HG03135 (cell line): Measurements from ENCODE around the gene MGMT.

Source experiments
- ATAC-seq: cut with Tn5 transposase; IDR thresholded peaks from one replicate; pipeline ENCODE4 v1.9.1; 2021; ENCODE audit warnings: mild to moderate bottlenecking, moderate library complexity; ENCODE audit not compliant: unreplicated experiment

MGMT gene

GRCh38 chr10:129725011-129725410 lies 258.0 kb downstream of the MGMT start:
- ATAC-seq: no peak

GRCh38 chr10:129725482-129725881 lies 258.4 kb downstream of the MGMT start:
- no peak for ATAC-seq

- ATAC-seq: no peak
Measured at GRCh38 chr10:129725890-129726631, 259.0 kb downstream of the MGMT start.

- no peak for ATAC-seq
Measured at GRCh38 chr10:129727071-129727470, 260.0 kb downstream of the MGMT start.

- ATAC-seq: no peak
Measured at GRCh38 chr10:129727495-129727894, 260.5 kb downstream of the MGMT start.

GRCh38 chr10:129728246-129728820 lies 261.3 kb downstream of the MGMT start:
- ATAC-seq: no peak

GRCh38 chr10:129728905-129729795 lies 262.1 kb downstream of the MGMT start:
- no peak for ATAC-seq

GRCh38 chr10:129730272-129730992 lies 263.4 kb downstream of the MGMT start:
- no peak for ATAC-seq

GRCh38 chr10:129730993-129731325 lies 263.9 kb downstream of the MGMT start:
- no peak for ATAC-seq

- ATAC-seq: no peak
Measured at GRCh38 chr10:129740532-129741279, 273.7 kb downstream of the MGMT start.

- ATAC-seq: no peak
Measured at GRCh38 chr10:129741280-129741977, 274.4 kb downstream of the MGMT start.

- no peak for ATAC-seq
Measured at GRCh38 chr10:129741978-129742741, 275.1 kb downstream of the MGMT start.

GRCh38 chr10:129742742-129743550 lies 275.9 kb downstream of the MGMT start:
- ATAC-seq: no peak

- no peak for ATAC-seq
Measured at GRCh38 chr10:129743738-129744133, 276.7 kb downstream of the MGMT start.

GRCh38 chr10:129744134-129745111 lies 277.4 kb downstream of the MGMT start:
- ATAC-seq: no peak

- no peak for ATAC-seq
Measured at GRCh38 chr10:129745186-129745750, 278.2 kb downstream of the MGMT start.
